ENCODE data around the gene TBC1D14.
"Not testable (repeated sequence)": the region's sequence is repeated elsewhere in the genome, so short reads cannot be mapped to it uniquely, and the experiment has no call there.

DNA sequence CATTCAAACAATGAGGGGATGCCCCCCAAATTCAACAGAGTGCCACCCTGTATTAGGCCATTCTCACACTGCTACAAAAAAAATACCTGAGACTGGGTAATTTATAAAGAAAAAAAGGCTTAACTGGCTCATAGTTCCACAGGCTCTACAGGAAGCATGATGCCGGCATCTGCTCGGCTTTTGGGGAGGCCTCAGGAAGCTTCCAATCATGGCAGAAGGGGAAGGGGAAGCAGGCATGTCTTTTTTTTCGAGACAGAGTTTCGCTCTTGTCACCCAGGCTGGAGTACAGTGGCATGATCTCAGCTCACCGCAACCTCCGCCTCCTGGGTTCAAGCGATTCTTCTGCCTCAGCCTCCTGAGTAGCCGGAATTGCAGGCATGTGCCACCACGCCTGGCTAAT lies 18.7 kb upstream of the TBC1D14 start:
- TF ChIP-seq, protein P1, sequence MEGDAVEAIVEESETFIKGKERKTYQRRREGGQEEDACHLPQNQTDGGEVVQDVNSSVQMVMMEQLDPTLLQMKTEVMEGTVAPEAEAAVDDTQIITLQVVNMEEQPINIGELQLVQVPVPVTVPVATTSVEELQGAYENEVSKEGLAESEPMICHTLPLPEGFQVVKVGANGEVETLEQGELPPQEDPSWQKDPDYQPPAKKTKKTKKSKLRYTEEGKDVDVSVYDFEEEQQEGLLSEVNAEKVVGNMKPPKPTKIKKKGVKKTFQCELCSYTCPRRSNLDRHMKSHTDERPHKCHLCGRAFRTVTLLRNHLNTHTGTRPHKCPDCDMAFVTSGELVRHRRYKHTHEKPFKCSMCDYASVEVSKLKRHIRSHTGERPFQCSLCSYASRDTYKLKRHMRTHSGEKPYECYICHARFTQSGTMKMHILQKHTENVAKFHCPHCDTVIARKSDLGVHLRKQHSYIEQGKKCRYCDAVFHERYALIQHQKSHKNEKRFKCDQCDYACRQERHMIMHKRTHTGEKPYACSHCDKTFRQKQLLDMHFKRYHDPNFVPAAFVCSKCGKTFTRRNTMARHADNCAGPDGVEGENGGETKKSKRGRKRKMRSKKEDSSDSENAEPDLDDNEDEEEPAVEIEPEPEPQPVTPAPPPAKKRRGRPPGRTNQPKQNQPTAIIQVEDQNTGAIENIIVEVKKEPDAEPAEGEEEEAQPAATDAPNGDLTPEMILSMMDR (IDR thresholded peaks at IDR 0.05; ENCODE audit: insufficient read depth, low read length, poor library complexity, severe bottlenecking), result not testable (repeated sequence)
- not testable (repeated sequence) for TF ChIP-seq EZH2phosphoT487 (conservative IDR thresholded peaks at IDR 0.05; ENCODE audit: low read length)

Measured in SU-DHL-6 (cell line).